Panc1 (cell line): ENCODE measurements around the gene NNMT. TPM values are rescaled to one million over a fixed set of nuclear protein-coding genes. Genes with fewer than 3 reads are reported as not detected.

ENCODE experiments used
- ATAC-seq: fragments of 200-7000 bp; cut with Tn5 transposase; 2 replicates; pipeline ENCODE4 v1.9.1; 2020; ENCODE audit warnings: mild to moderate bottlenecking, moderate library complexity
- BruUV-seq: library from RNA; stranded (reverse); fragments of 400-500 nt; replicated peaks from 2 replicates; lab custom pipeline; 2021; lab: Mats Ljungman, UMichigan
- CTCF ChIA-PET: fragments of 300-600 bp; sonication (Branson Sonifier 250); formaldehyde crosslinking; loops from one replicate; lab custom pipeline; 2022; ENCODE audit warnings: antibody characterized with exemption; lab: Charles Lee
- POLR2A ChIA-PET: fragments of 300-600 bp; sonication (Branson Sonifier 250); formaldehyde crosslinking; loops from one replicate; lab custom pipeline; 2022; ENCODE audit warnings: antibody characterized with exemption; lab: Charles Lee
- DNase-seq: peaks from one replicate; pipeline ENCODE4 v3.0.0-alpha.2; 2010; ENCODE audit warnings: low read depth, low spot score
- H3K27ac ChIP-seq: 2 replicates; pipeline ENCODE4 v1.5.1; 2011; ENCODE audit warnings: mild to moderate bottlenecking, low read length, inconsistent platforms
- H3K27me3 ChIP-seq: fragments of 200-500 bp; sonication (Bioruptor generic); 2 replicates; pipeline ENCODE4 v1.6.0; 2014; ENCODE audit warnings: low read length, inconsistent platforms; ENCODE audit not compliant: control insufficient read depth, insufficient read depth
- H3K36me3 ChIP-seq: fragments of 200-500 bp; sonication (Bioruptor generic); 2 replicates; pipeline ENCODE4 v1.5.1; 2014; ENCODE audit warnings: inconsistent platforms, mild to moderate bottlenecking, low read length, moderate library complexity; ENCODE audit not compliant: control insufficient read depth, insufficient read depth
- H3K4me1 ChIP-seq: 2 replicates; pipeline ENCODE4 v1.5.1; 2011; ENCODE audit warnings: inconsistent platforms, mild to moderate bottlenecking, low read length, moderate library complexity; ENCODE audit not compliant: control insufficient read depth, insufficient read depth
- H3K4me3 ChIP-seq, 2 experiments: 2 replicates each; pipeline ENCODE4 v1.5.1; 2011 to 2012; ENCODE audit warnings: low read depth in 2 of 2, low read length in 2 of 2, mild to moderate bottlenecking in 2 of 2, inconsistent platforms in 1 of 2, moderate library complexity in 1 of 2
- H3K9me3 ChIP-seq: fragments of 200-500 bp; sonication (Bioruptor generic); 2 replicates; pipeline ENCODE4 v1.5.1; 2014; ENCODE audit warnings: low read depth, mild to moderate bottlenecking, inconsistent platforms, low read length, moderate library complexity; ENCODE audit not compliant: control insufficient read depth, insufficient read depth
- CTCF ChIP-seq: fragments of 450-650 bp; IDR thresholded peaks from 2 replicates; pipeline ENCODE4 v1.5.1; 2017; ENCODE audit warnings: mild to moderate bottlenecking
- REST ChIP-seq, 2 experiments: IDR thresholded peaks; 2 replicates each; pipeline ENCODE4 v1.6.1; 2011 to 2012; ENCODE audit warnings: low read depth in 2 of 2, control low read depth in 1 of 2, low read length in 1 of 2, mild to moderate bottlenecking in 1 of 2, moderate library complexity in 1 of 2; ENCODE audit not compliant: insufficient read depth in 1 of 2
- SIN3A ChIP-seq: IDR thresholded peaks from 2 replicates; pipeline ENCODE4 v1.6.1; 2012; ENCODE audit warnings: low read depth, mild to moderate bottlenecking, low read length, moderate library complexity, borderline replicate concordance; ENCODE audit not compliant: insufficient read depth
- TCF7L2 ChIP-seq: IDR thresholded peaks from 2 replicates; pipeline ENCODE4 v1.6.1; 2011; ENCODE audit warnings: mild to moderate bottlenecking, low read depth, low read length, inconsistent platforms
- in situ Hi-C: cut with HindIII; loops from 2 replicates; pipeline ENCODE4 v1.10.0; 2016; ENCODE audit warnings: low sequenced_read_pairs, low pct_unique_long_range_greater_than_20kb
- intact Hi-C: fragments of 100-400 bp; cut with micrococcal nuclease; formaldehyde crosslinking; loops from one replicate; pipeline ENCODE4 v1.10.0; 2022; ENCODE audit not compliant: unreplicated experiment
- total RNA-seq: library from RNA; stranded (reverse); gene quantifications from one replicate; pipeline ENCODE4 v1.2.1, GENCODE V29; 2021; ENCODE audit not compliant: unreplicated experiment

Gene NNMT
- total RNA-seq, 1 experiment from 2014 or later = 1.7 TPM

- Histone ChIP-seq H3K27ac (no peak overlapping the region), H3K36me3 (no peaks in the 10 kb centered on the region), H3K4me1 (no peaks in the 10 kb centered on the region), H3K27me3 (peaks cover 5% of the 10 kb centered on the region; the same call in 1 of the 2 replicates), H3K4me3 (no peak overlapping the region), H3K9me3 (no peaks in the 10 kb centered on the region)
- POLR2A ChIA-PET = no interaction called here
- DNase-seq (no peak), ATAC-seq (no peak)
- intact Hi-C loops (no loop called here), in situ Hi-C loops (no loop called here)
- CTCF ChIA-PET = no interaction called here
- TF ChIP-seq REST (IDR thresholded peaks at IDR 0.05; ENCODE audit: insufficient read depth in 1 of 2, low read depth in 2 of 2, low read length in 1 of 2) (no peak), SIN3A (no peak), TCF7L2 (no peak), CTCF (no peak)
- BruUV-seq = no TSS peak
Measured at GRCh38 chr11:114358716-114359115, 62.5 kb downstream of the NNMT start.

- CTCF ChIA-PET = no interaction called here
- no peak for TF ChIP-seq CTCF
- no peak for TF ChIP-seq TCF7L2
- intact Hi-C loops (no loop called here), in situ Hi-C loops (no loop called here)
- Histone ChIP-seq H3K27me3 (peaks cover 7% of the 10 kb centered on the region; the same call in 1 of the 2 replicates), H3K9me3 (no peaks in the 10 kb centered on the region), H3K36me3 (no peaks in the 10 kb centered on the region), H3K4me1 (no peaks in the 10 kb centered on the region), H3K4me3 (no peak overlapping the region), H3K27ac (no peak overlapping the region)
- POLR2A ChIA-PET = no interaction called here
- BruUV-seq = no TSS peak
- no peak for DNase-seq
- ATAC-seq = no peak
Measured at GRCh38 chr11:114359342-114359741, 63.1 kb downstream of the NNMT start.

- Histone ChIP-seq H3K36me3 (no peaks in the 10 kb centered on the region), H3K9me3 (no peaks in the 10 kb centered on the region), H3K27me3 (peaks cover 15% of the 10 kb centered on the region), H3K4me1 (no peaks in the 10 kb centered on the region), H3K27ac (no peak overlapping the region), H3K4me3 (no peak overlapping the region)
- ChIA-PET POLR2A (interaction anchor here (0.5 kb wide), 1 partner anchor 1159 kb away, joined by 3 read pairs; no protein-coding TSS in a partner anchor), CTCF (interaction anchor here (0.6 kb wide), 1 partner anchor 31 kb away, joined by 3 read pairs; no protein-coding TSS in a partner anchor)
- no TSS peak for BruUV-seq
- no peak for ATAC-seq
- DNase-seq = no peak
- TF ChIP-seq REST (IDR thresholded peaks at IDR 0.05; ENCODE audit: insufficient read depth in 1 of 2, low read depth in 2 of 2, low read length in 1 of 2) = no peak
- no peak for TF ChIP-seq SIN3A
- TF ChIP-seq CTCF = no peak
- in situ Hi-C loops (no loop called here), intact Hi-C loops (no loop called here)
Measured at GRCh38 chr11:114362326-114362725, 66.1 kb downstream of the NNMT start.
